ENCODE results near the gene DOCK11. TPM values are rescaled to one million over a fixed set of nuclear protein-coding genes. Genes with fewer than 3 reads are reported as not detected.

The DOCK11 gene
- total and polyA plus RNA-seq, 4 donors, result 16.2 to 35.9 (median 16.7) TPM

DNA sequence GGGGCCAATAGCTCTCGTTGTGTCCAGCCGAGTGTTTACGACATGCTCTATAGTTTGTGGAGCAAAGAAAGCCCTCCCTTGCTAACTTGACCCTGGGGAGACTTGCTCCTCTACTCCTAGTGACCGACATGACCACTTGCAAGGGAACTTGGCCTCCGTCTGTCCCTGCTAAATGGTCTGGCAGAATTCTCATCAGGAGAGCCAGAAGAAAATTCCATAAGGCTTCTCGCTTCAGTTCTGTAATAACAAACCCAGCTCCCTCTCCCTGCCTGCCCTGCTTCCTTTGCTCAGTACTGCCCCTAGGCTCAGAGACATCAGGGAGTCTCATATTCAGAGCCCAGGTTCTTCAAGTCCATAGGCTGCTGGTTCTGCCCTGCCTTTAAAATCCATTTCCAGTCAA lies 13.0 kb downstream of the DOCK11 start:
- H3K4me1 ChIP-seq (ENCODE audit: control insufficient read depth, insufficient read depth, low read length), result no peaks in the 10 kb centered on the region
- H3K4me3 ChIP-seq (ENCODE audit: low read depth, low read length), result no peak overlapping the region
- DNase-seq (ENCODE audit: low read depth in 4 of 6, low spot score in 6 of 6), result no peak
- H3K27ac ChIP-seq (ENCODE audit: low read depth, low read length), result no peak overlapping the region
- WGBS (ENCODE audit: insufficient coverage), result 78% methylated on average over 6 of the region's 6 CpGs
- no peaks in the 10 kb centered on the region for H3K9me3 ChIP-seq (ENCODE audit: control insufficient read depth, insufficient read depth, low read length)
- H3K36me3 ChIP-seq (ENCODE audit: control insufficient read depth, insufficient read depth, low read length), result no peaks in the 10 kb centered on the region
- no peaks in the 10 kb centered on the region for H3K27me3 ChIP-seq (ENCODE audit: control insufficient read depth, insufficient read depth, low read length)

DNA sequence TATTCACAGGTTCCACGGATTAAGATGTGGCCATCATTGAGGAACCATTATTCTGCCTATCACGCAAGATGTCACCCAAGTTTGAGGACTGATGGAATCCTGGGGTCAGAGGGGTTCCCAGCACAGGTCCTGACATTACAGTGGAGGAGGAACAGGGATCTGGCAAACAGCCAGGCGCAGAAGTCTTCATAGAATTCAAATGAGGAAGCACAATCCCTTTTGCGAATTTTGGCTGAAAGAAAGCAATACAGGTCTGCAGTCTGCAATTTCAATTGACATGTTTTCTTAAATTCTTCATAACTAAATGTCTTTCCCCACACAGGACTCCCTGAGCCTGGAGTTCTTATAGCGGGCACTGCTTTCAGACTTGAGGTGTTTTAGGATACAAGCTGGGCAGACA lies 14.5 kb downstream of the DOCK11 start:
- no peaks in the 10 kb centered on the region for H3K9me3 ChIP-seq (ENCODE audit: control insufficient read depth, insufficient read depth, low read length)
- no peak overlapping the region for H3K4me3 ChIP-seq (ENCODE audit: low read depth, low read length)
- H3K36me3 ChIP-seq (ENCODE audit: control insufficient read depth, insufficient read depth, low read length), result no peaks in the 10 kb centered on the region
- 63% methylated on average over 3 of the region's 5 CpGs for WGBS (ENCODE audit: insufficient coverage)
- H3K4me1 ChIP-seq (ENCODE audit: control insufficient read depth, insufficient read depth, low read length), result no peaks in the 10 kb centered on the region
- no peaks in the 10 kb centered on the region for H3K27me3 ChIP-seq (ENCODE audit: control insufficient read depth, insufficient read depth, low read length)
- DNase-seq (ENCODE audit: low read depth in 4 of 6, low spot score in 6 of 6), result no peak
- no peak overlapping the region for H3K27ac ChIP-seq (ENCODE audit: low read depth, low read length)

DNA sequence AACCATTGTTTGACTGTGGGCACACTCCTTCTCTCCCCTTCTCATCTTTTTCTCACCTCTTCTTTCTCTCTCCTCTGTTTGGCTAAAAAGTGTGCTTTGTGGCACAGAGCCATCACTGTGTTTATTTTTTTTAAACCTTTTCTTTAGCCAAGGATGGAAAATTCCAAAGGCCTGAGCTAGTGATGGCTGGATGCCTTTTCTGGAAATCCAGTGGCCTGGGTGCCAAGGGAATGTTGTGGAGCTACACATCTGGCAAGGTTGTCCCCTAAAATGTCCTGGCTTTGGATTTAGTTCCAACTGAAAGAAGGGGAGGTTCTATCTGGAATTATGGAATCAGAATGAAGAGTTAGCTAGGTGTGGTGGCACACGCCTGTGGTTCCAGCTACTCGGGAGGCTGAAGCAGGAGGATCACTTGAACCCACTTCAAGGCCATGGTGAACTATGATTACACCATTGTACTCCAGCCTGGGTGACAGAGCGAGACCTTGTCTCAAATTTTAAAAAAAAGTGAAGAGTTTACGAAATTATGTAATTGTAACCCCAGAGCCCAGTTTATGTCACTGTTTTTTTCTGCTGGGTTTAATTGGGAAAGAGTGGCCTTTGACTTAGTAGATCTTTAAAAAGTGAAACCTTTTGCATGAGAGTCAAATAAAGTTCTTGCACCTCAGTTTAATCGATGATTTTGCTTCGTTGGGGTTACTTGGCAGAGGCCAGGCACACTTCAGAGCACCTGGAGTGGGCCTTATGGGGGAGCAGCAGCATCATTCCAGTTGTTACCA lies 17.7 kb downstream of the DOCK11 start:
- no peak for DNase-seq (ENCODE audit: low read depth in 4 of 6, low spot score in 6 of 6)
- Histone ChIP-seq H3K9me3 (ENCODE audit: control insufficient read depth, insufficient read depth, low read length) (no peaks in the 10 kb centered on the region), H3K27ac (ENCODE audit: low read depth, low read length) (no peak overlapping the region), H3K27me3 (ENCODE audit: control insufficient read depth, insufficient read depth, low read length) (no peaks in the 10 kb centered on the region), H3K4me1 (ENCODE audit: control insufficient read depth, insufficient read depth, low read length) (no peaks in the 10 kb centered on the region), H3K36me3 (ENCODE audit: control insufficient read depth, insufficient read depth, low read length) (no peaks in the 10 kb centered on the region), H3K4me3 (ENCODE audit: low read depth, low read length) (no peak overlapping the region)
- 78% methylated on average over 6 of the region's 6 CpGs for WGBS (ENCODE audit: insufficient coverage)

DNA sequence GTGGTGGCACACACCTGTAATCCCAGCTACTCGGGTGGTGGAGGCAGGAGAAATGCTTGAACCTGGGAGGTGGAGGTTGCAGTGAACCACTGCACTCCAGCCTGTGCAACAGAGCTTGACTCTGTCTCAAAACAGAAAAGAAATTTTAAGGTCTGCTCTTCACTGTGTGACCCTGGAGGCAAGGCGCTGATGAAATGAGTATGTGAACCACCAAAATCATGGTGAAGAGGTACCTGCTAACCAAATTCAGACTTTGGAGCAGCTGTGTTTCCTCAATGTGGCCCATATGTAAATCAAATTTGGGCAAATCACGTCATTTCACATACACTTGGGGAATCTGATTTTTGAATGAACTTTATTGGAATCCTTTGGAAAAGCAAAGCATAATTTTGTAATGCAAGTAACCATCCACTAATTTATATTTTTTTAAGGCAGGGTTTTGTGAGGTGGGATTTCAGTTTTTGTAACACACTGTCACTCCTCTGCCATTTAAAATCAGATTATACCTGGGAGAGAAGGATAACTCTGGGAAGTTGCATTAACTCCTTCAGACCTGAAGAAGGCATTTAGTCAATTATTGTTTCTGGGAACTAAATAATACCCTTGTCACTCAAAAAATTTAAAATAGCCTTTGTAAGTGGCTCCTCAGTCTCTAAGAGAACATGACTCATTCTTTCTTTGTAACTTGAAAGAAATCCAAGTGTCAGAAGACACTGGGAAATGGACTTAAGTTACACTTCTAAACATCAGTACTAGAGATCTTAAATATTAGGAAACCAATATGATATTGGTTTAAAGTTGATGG lies 24.0 kb downstream of the DOCK11 start:
- no peak for DNase-seq (ENCODE audit: low read depth in 4 of 6, low spot score in 6 of 6)

DNA sequence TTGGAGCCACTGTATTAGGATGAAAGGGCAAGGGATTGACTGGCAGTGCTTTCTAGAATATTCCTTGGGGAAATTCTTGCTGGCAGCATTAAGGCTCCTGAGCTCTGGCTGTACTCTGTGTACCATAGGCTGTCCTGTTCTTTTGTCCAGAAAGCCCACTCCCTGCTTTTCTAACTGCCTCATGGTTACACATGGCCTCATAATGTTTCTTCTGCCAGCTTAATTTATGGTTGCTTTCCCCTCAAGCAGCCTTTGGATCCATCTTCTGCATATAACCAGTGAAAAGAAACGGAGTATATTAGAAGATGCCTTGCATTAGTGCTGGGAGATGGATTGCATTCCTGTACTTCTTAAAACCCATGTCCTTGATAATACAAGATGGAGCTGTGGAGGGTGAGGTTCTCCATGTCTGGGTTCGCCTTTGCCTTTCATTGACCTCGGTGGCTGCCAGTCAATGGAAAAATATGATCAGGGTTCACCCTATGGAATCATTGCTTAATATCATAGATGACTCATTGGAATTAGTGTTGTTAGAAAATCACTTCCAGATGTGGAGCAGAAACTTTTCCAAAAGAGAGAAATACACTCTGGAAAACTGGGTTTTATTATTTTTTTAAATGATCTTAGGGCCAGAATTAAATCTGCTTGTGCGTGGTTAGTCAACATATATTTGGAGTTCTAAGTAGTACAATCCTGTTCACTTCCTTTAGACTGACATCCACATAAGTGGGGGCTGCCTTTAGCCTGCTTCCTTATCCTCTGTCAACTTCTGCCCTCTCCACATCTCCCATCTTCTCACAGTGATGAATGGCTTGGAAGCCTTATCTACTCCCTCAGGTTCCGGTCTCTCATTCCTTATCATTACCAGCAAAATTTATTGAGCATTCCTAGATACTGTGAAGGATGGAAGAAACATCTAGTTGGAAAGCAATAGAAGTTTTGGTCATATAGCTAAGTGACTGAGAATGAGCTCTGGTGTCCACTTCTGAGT lies 24.9 kb downstream of the DOCK11 start:
- no peaks in the 10 kb centered on the region for H3K4me1 ChIP-seq (ENCODE audit: control insufficient read depth, insufficient read depth, low read length)
- no peaks in the 10 kb centered on the region for H3K36me3 ChIP-seq (ENCODE audit: control insufficient read depth, insufficient read depth, low read length)
- no peak overlapping the region for H3K4me3 ChIP-seq (ENCODE audit: low read depth, low read length)
- no peak overlapping the region for H3K27ac ChIP-seq (ENCODE audit: low read depth, low read length)
- H3K27me3 ChIP-seq (ENCODE audit: control insufficient read depth, insufficient read depth, low read length), result no peaks in the 10 kb centered on the region
- no peaks in the 10 kb centered on the region for H3K9me3 ChIP-seq (ENCODE audit: control insufficient read depth, insufficient read depth, low read length)
- no peak for DNase-seq (ENCODE audit: low read depth in 4 of 6, low spot score in 6 of 6)
- WGBS (ENCODE audit: insufficient coverage), result no CpG with 5 or more reads among the region's 5 CpGs

More for the DNA sequence above, 24.0 kb downstream of the DOCK11 start:
- no peaks in the 10 kb centered on the region for H3K27me3 ChIP-seq (ENCODE audit: control insufficient read depth, insufficient read depth, low read length)
- no peak overlapping the region for H3K27ac ChIP-seq (ENCODE audit: low read depth, low read length)
- no peak overlapping the region for H3K4me3 ChIP-seq (ENCODE audit: low read depth, low read length)
- no peaks in the 10 kb centered on the region for H3K4me1 ChIP-seq (ENCODE audit: control insufficient read depth, insufficient read depth, low read length)
- H3K9me3 ChIP-seq (ENCODE audit: control insufficient read depth, insufficient read depth, low read length), result no peaks in the 10 kb centered on the region
- H3K36me3 ChIP-seq (ENCODE audit: control insufficient read depth, insufficient read depth, low read length), result no peaks in the 10 kb centered on the region
- WGBS (ENCODE audit: insufficient coverage), result 59% methylated on average over 2 of the region's 3 CpGs

DNA sequence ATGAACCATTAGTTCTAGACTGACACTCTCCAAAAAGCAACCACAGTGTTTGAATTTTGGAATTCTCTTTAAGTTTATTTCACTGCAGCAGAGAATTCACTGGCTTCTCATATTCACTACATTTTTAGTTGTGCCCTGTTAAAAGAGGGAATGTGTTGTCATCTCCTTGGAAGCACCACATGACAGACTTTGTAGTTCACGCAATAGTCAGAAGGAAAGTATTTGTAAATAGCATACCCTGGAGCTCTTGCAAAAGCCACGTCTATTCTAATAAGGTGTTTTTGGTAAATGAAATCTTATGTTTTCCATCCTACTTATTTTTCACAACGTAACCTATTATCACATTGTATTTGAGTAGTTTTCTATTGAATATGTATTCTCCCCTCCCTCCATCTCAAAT lies 25.8 kb downstream of the DOCK11 start:
- WGBS (ENCODE audit: insufficient coverage), result no CpG with 5 or more reads among the region's 3 CpGs
- no peaks in the 10 kb centered on the region for H3K4me1 ChIP-seq (ENCODE audit: control insufficient read depth, insufficient read depth, low read length)
- H3K27ac ChIP-seq (ENCODE audit: low read depth, low read length), result no peak overlapping the region

DNA sequence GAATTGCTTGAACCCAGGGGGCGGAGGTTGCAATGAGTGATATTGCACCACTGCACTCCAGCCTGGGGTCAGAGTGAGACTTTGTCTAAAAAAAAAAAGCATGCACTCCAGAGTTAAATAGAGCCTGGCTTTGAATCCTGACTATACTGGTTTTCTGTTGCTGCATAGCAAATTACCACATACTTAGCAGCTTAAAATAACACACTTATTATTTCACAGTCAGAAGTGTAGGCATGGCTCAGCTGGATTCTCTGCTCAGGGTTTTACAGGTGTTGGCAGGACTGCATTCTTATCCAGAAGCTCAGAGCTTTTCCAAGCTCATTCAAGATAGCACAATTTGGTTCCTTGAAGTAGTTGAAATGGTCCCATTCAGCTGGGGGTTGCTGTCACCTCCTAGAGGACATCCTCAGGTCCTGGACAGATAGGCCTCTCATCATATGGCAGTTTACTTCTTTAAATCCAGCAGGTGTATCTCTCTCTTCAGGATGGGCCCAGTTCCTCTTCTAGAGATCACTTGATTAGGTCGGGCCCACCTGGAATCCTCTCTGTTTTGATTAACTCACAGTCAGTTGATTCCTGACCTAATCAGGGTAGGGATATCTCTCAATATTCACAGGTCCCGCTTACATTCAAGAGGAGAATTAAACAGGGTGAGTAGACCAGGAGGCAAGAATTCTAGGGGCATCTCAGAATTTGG lies 26.8 kb downstream of the DOCK11 start:
- no peaks in the 10 kb centered on the region for H3K36me3 ChIP-seq (ENCODE audit: control insufficient read depth, insufficient read depth, low read length)
- no peak overlapping the region for H3K4me3 ChIP-seq (ENCODE audit: low read depth, low read length)
- H3K4me1 ChIP-seq (ENCODE audit: control insufficient read depth, insufficient read depth, low read length), result no peaks in the 10 kb centered on the region
- WGBS (ENCODE audit: insufficient coverage), result 83% methylated on average over 2 of the region's 3 CpGs
- no peaks in the 10 kb centered on the region for H3K27me3 ChIP-seq (ENCODE audit: control insufficient read depth, insufficient read depth, low read length)
- H3K9me3 ChIP-seq (ENCODE audit: control insufficient read depth, insufficient read depth, low read length), result no peaks in the 10 kb centered on the region
- no peak for DNase-seq (ENCODE audit: low read depth in 4 of 6, low spot score in 6 of 6)
- H3K27ac ChIP-seq (ENCODE audit: low read depth, low read length), result no peak overlapping the region

More for the DNA sequence above, 25.8 kb downstream of the DOCK11 start:
- no peaks in the 10 kb centered on the region for H3K36me3 ChIP-seq (ENCODE audit: control insufficient read depth, insufficient read depth, low read length)
- no peak for DNase-seq (ENCODE audit: low read depth in 4 of 6, low spot score in 6 of 6)
- H3K4me3 ChIP-seq (ENCODE audit: low read depth, low read length), result no peak overlapping the region
- no peaks in the 10 kb centered on the region for H3K27me3 ChIP-seq (ENCODE audit: control insufficient read depth, insufficient read depth, low read length)
- H3K9me3 ChIP-seq (ENCODE audit: control insufficient read depth, insufficient read depth, low read length), result no peaks in the 10 kb centered on the region

DNA sequence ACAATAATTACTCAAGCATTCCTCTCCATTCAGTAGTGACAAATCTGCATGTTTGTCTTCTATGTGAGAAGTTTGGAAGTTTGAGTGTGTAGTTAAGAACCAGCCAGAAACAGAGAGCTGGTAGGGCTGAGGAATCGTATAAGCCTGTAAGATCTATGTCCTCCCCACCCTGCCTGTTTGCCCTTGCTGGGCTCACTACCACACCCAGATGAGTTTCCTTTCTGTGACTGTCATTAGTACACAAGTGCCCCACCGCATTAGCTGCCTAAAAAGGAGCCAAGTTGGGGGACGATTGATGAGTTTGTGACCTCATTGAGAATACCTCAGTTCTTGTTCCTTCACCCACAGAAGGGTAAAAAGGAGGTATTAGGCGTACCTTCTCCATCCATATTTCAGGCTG lies 28.3 kb downstream of the DOCK11 start:
- no CpG with 5 or more reads among the region's 4 CpGs for WGBS (ENCODE audit: insufficient coverage)
- no peak for DNase-seq (ENCODE audit: low read depth in 4 of 6, low spot score in 6 of 6)
- no peak overlapping the region for H3K4me3 ChIP-seq (ENCODE audit: low read depth, low read length)

DNA sequence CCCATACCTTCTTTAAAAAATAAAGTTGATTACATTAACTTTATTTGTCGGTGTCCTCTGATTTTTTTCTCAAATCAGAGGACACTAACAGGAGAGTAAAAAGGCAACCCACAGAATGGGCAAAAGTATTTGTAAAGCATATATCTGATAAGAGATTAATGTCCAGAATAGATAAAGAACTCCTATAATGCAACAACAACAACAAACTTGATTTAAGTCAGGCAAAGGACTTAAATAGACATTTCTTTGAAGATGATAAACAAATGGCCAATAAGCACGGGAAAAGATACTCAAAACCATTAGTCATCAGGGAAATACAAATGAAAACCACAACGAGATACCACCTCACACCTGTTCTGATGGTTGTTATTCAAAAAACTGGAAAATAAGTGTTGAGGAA lies 28.7 kb downstream of the DOCK11 start:
- H3K4me1 ChIP-seq (ENCODE audit: control insufficient read depth, insufficient read depth, low read length), result no peaks in the 10 kb centered on the region
- no CpG with 5 or more reads among the region's 3 CpGs for WGBS (ENCODE audit: insufficient coverage)
- no peaks in the 10 kb centered on the region for H3K36me3 ChIP-seq (ENCODE audit: control insufficient read depth, insufficient read depth, low read length)
- no peak overlapping the region for H3K4me3 ChIP-seq (ENCODE audit: low read depth, low read length)
- no peak for DNase-seq (ENCODE audit: low read depth in 4 of 6, low spot score in 6 of 6)
- no peaks in the 10 kb centered on the region for H3K9me3 ChIP-seq (ENCODE audit: control insufficient read depth, insufficient read depth, low read length)
- no peak overlapping the region for H3K27ac ChIP-seq (ENCODE audit: low read depth, low read length)
- no peaks in the 10 kb centered on the region for H3K27me3 ChIP-seq (ENCODE audit: control insufficient read depth, insufficient read depth, low read length)

More for the DNA sequence above, 28.3 kb downstream of the DOCK11 start:
- Histone ChIP-seq H3K4me1 (ENCODE audit: control insufficient read depth, insufficient read depth, low read length) (no peaks in the 10 kb centered on the region), H3K27me3 (ENCODE audit: control insufficient read depth, insufficient read depth, low read length) (no peaks in the 10 kb centered on the region), H3K9me3 (ENCODE audit: control insufficient read depth, insufficient read depth, low read length) (no peaks in the 10 kb centered on the region), H3K36me3 (ENCODE audit: control insufficient read depth, insufficient read depth, low read length) (no peaks in the 10 kb centered on the region), H3K27ac (ENCODE audit: low read depth, low read length) (no peak overlapping the region)

All from spinal cord (tissue), 10 donors.